Bone marrow (tissue), 2 donors: ENCODE data around the gene P2RX1.

Experiments
- DNase-seq, 2 donors: peaks; one replicate each; lab custom pipeline; 2025; lab: John Stamatoyannopoulos, UW

Gene P2RX1

DNA sequence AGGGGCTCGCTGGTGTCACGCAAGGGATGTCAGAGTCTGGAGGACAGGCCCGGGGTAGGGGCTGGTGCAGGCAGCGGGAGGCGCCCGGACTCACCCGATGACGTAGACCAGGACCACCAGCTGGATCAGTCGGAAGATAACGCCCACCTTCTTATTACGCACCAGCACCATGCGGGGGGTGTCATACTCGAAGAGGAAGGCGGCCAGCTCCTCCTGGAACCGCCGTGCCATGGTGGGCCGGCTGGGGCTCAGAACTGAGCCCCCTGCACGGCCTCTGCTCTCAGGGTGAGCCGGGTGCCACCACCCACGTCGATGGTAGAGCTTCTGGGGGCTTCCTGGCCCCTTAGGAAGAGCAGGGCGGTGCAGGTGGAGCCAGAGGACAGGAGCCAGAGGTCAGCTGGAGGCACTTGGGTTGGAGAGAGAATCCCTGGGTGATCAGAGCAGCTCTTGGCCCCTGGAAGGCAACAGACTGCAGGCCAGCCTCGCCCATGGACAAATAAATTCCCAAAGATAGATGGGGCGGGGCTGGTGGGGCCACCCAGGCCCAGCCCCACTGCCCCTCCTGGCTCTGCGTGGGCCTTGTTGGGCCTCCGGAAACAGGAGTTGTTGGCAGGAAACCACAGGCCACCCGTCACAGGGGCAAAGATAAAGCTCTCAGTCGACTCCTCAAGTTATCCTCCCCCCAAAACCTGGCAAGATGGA lies at the start of gene P2RX1:
TSS of gene P2RX1 (minus strand) at position 471 of the 702 bp plus-strand sequence. CDS start at position 231, 240 bp downstream.
- DNase-seq: peak; percentile 47 to 96

DNA sequence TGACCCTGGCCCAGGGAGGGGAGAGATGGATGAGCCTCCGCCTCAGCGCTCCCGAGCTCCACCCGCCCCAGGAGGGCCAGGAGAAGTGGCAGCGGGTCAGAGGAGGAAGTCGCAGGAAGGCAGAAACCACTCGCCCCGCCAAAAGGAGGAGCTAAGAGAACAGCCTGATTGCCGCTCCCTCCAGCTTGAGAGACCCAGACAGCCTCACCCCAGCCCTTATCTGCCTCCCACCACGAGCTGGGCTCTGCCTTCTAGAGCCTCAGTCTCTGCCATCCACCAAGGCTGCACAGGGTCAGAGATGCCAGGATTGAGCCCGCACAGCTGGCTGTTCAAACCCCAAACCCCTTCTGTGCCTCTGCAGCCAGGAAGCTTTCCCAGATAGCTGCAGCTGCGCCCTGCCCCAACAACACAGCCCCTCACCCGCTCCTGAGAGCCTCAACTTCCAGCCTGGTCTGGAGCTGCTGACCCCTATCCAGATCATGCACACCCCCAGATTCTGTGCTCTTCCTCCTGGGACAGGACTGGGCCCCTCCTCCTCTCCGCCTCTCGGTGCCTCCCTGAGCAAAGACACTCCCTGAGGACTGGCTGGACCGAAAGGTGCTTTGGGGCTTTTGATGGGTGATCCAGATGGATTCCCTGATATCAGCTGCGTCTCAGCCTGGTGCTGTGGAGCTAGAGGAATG lies 49.0 kb upstream of the P2RX1 start:
- DNase-seq: peak; percentile 36 to 74

DNA sequence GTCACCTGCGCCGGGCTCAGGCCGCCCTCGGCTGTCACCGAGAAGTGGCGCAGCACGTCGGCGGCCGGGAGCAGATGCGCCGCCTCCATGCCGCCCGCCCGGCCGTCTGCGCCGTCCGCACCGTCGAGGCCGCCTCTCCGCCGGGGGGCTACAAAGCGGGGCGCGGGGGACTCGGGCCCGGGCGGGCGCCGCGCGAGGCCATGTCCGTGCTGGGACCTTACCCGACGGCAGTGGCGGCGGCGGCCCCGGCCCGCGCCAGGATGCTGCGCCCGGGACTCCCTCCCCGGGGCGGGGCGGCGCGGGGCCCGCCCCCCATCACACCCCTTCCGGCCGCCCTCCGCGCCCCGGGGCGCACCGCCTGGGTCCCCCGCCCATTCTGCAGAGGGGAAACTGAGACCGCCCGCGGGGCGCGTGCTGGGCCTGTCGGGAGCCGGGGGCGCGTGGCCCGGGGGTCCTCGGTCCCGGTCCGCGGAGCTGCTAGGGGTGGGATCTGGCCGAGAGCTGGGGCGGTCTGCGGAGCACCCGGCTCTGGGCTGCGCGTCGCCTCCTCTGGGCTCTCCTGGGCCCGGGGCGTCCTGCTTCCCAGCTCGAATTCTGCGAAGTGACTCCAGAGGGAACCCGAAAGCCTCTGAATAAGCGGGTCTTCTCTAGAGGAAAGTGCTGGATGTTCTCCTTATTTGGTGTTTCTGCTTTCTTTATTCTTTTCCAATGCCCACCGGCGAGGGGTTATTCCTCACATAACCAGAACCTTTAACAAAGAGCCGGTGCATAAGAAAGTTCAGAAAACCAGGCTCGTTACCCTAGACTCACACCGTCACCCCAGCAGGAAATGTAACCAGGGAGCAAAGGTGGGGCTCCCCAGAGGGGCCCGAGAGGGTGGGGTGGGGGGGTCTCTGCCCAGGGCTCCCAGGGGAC lies 48.2 kb upstream of the P2RX1 start, which contains the start of gene ATP2A3:
TSS of gene ATP2A3 (minus strand) at position 235 of the 915 bp plus-strand sequence. CDS start at position 89, 146 bp downstream.
- peak in 1 of 2 donors; percentile 36 for DNase-seq

DNA sequence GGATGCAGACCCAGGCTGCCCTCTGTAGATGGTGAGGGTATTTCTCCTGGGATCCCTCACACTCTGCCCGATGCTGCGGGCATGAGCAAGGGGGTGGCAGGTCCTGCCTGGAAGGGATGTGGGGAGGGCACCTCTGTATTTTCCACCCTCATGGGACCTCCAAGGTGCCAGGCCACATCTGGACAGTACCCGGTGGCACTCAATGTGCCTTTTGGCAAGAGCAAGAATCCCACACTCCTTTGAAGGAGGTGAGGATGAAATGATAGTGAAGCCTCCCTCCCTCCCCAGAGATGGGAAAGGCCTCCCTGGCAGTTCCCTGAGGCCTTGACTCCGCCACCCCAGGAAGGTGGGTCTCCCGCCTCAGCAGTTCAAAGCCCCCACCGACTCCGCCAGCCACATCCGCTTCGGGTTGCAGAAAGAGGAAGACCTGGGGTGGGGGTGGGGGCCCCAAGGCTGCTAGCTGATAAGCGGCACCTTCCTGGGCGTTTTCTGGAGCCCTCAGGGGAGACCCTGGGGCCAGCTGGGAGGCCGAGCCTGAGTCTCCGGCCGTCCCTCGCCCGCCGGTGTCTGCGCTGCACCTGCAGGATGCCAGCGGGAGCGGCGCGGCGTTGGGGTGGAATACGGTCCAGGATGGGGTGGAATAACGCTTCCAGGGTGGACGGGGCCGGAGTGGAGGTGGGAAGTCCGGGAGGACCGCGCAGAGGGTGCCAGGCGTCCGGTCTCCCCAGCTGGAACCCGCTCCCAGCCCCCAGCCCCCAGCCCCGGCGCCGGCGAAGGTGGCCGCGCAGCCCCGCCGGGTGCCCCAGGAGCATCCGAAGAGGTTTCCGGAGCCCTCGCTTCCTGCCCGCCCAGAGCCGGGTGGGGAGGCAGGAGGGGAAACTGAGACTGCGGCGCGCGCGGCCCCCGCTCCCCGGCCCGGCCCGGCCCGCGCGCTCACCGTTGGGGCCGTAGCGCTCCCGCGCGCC lies 47.3 kb upstream of the P2RX1 start:
- DNase-seq: peak in 1 of 2 donors; percentile 39

DNA sequence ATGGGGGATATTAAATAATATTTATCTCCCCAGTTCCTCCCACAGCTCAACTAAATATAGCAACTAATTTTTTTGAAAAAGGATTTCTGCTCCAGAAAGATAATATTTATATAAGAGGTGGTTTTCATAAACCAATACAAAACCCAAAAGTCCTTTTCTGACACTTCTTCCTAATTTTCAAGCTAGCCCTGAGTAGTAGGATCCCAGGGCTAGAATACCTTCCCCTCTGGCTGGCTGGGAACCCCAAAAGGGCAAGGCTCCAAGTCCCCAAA lies 46.6 kb upstream of the P2RX1 start:
- no peak for DNase-seq

DNA sequence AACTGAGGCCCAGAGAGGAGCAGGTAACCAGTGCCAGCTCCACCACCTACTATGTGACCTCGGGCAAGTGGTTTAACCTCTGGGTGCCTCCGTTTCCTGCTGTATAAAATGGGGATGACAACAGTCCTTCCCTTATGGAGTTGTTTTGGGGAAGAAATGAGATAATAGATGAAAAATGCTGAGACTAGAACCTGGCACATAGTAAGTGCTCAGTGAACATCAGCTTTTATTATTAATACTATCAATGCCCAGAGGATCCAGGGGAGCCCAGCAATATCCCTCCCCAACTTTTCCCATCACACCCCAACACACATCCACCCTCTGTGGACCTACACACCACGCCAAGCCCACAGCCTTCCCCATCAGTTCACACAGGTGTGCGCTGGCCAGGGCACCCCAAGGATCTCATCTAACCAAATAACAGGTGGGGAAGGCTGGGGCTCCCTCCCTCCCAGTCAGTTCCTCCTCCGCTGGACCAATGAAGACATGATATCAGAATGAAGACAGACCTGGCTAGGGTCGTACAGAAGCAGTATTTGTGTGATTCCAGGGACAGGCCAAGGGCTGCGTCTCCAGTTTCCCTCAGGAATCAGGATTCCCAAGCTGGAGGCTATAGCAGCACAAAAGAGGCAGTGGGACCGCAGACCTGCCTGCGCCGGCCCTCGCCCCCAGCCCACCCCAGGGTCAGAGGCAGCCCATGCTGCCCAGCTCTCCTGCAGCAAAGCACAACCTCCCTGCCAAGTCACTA lies 46.1 kb upstream of the P2RX1 start:
- DNase-seq: no peak

DNA sequence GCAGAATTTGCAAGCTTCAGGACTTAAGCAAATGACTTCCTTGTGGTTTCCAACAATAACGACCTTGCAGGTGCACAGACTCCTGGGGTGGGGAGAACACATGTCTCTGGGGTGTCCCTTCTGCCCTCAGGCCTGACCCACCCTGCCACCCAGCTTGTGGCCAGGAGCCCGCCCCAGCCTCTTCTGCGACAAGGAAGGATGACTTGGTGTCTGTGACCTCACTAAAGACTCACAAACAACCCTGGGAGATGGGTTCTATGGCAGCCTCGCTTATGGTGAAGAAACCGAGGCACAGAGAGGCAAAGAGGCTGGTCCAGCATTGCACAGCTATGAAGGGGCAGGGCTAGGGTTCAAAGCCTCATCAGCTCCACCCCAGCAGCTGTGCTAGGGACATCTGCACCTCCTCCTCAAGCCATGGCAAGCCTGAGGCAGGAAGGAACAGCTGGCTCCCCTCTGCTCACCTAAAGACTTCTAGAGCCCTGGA lies 45.3 kb upstream of the P2RX1 start:
- DNase-seq: no peak

DNA sequence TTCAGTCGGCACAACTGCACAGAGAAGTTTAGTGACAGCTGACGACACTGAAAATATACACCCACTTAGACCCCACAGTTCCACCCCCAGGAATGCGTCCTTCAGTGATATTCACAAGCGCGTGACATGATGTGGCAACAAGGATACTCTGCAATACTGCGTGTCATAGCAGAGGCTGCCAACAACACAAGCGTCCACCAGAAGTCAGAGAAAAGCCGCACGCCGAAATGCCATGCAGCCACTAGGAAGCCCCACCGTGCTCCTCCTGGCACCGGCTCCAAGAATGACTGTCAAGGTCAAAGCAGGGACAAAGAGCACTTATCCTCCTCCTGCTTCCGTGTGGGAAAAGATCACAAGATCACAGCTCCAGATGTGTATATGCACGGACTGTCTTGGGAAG lies 44.5 kb upstream of the P2RX1 start:
- DNase-seq: no peak

DNA sequence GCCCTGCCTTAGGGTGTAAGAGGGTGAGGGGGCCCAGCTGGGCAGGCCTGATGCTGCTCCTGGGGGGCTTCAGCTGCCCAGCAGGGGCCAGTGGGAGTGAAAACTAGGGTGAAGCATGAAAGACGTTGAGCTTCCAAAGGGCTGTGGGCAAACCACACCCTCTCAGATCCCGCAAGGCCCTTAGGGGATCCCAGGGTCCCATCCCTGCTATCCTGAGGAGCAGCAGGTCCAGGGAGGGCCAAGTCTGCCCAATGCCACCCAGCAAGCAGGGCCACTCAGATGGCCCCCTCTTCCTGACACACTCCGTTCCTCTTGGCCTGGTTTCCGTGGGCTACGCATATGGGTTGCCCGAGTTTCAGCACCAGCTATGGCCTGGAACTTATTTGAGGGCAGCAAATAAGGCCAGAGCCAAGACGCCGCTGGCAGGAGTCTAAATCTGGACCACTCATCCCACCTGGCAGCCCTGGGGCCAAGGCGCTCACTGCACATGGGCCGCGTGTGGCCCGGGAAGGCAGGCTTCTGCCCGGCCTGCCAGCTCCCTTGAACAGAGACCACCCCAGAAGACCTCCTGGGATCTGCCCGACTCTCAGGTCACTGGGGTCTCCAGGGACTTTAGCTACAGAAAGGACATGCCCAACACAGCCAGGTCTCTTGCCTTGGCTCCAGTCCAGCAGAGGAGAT lies 43.8 kb upstream of the P2RX1 start:
- DNase-seq: no peak

DNA sequence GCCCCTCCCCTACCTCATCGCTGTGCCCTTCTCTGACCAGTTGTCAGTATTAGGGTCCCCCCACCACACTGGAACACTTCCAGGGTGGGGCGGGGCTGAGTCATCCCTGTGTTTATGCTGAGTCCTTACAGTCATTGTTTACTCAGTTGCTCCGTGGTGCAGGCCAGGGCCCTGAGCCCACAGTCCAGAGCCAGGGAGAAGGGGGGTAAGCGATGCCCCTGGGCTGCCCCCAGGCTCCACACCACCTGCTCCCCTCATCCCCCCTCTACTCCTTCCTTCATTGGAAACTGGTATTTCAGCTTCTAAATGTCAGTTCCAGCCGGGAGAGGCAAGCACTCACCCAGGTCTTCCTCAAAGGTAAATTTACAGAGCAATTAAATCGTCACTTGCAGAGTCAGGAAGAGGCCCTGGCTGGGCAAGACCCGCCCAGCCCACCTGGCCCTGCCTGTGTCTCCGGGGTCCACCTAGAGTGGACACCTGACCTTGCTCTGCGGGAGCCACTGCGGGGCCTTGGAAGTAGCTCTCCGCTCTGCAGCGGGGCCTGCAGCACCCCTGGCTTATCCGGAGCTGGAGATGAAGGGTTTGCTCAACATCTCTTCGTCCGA lies 43.1 kb upstream of the P2RX1 start:
- DNase-seq: no peak

DNA sequence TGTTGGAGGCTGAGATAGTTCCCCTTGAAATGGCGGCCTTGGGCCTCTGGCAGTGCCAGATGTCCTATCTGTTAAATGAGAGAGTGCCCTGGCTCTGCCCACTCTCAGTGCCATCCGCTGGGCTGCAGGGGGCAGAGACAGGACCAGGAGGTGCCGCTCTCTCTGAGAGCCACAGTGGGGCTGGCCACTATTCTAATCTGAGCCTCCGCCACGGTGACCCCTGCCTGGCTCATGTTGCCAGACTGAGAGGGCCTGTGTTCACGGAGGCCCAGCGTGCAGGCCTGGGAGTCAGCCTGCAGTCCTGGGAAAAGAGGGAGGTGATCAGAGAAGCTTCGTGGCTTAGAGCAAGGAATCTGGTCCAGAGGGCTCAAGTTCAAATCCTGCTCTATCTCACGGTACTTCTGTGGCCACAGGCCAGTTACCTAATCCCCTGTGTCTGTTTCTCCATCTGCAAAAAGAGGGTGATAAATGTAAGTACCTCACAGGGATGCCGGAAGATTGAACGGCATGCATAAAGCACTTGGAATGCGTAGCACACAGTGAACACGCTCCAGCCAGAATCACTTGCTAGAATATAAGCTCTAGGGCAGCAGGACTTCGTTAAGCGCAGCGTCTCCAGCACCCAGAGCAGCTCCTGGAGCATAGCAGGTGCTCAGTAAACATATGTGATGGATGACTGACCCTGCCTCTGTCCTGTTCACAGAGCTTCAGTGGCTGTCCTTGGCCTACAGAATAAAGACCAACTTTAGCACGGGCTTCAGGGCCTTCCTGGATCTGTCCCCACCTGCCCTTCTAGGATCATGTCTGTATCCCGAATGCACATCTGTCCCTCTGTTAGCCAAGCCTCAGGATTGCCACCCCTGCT lies 41.7 kb upstream of the P2RX1 start:
- no peak for DNase-seq

DNA sequence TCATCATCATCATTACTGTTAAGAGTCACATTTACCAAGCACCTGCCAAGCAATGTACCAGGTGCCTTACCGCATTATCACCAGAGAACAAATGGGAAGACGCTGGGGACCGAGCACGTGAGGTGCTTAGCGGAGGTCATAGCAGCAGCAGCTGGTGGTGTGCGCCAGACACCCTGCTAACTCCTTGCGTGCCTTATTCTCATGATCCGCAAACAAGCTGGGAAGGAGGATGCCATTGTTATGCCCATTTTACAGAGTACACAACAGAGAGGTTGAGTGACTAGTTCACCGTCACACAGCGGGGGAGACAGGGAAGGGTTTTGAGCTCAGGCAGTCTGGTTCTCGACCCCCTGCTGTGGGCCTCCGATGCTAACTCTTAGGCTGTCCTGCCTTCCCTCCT lies 40.7 kb upstream of the P2RX1 start:
- no peak for DNase-seq

DNA sequence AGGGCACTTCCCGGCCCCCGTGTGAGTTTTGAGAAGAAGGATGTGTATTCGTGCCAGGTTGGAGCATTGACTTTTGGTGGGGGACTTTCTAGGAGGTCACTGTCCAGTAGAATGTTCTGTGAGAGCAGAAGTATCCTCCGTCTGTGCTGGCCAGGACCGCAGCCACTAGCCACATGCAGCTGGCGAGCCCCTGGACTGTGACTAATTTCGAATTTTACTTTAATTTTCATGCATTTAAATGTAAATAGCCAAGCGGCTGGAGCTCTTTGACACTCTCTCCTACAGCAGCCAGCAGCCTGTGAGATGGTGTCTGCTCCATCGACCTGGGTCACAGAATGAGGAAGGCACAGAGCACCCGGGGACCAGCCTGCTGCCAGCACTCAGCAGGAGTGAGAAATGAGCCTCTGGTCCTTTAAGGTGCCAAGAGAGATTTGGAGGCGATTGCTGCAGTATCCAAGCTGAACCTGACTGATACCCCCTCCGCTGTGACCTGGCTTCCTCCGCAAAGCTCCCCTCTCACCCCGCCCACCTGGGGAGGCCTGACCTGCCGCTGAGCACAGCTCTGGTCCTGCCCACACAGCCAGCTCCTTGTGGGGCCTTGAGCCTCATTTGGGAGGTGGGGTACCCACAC lies 40.2 kb upstream of the P2RX1 start:
- no peak for DNase-seq

DNA sequence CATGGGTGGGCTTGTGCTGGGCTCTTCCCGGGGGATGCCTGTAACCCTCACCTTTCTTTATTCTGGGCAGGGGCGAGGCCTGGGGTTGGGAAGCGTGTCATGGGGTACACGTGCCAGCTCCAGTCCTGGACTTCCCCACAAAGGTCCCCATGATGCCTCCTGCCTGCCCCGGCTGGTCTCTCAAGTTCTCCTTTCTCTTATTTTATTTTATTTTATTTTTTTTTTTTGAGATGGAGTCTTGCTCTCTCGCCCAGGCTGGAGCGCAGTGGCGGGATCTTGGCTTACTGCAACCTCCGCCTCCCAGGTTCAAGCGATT lies 39.4 kb upstream of the P2RX1 start:
- no peak for DNase-seq

DNA sequence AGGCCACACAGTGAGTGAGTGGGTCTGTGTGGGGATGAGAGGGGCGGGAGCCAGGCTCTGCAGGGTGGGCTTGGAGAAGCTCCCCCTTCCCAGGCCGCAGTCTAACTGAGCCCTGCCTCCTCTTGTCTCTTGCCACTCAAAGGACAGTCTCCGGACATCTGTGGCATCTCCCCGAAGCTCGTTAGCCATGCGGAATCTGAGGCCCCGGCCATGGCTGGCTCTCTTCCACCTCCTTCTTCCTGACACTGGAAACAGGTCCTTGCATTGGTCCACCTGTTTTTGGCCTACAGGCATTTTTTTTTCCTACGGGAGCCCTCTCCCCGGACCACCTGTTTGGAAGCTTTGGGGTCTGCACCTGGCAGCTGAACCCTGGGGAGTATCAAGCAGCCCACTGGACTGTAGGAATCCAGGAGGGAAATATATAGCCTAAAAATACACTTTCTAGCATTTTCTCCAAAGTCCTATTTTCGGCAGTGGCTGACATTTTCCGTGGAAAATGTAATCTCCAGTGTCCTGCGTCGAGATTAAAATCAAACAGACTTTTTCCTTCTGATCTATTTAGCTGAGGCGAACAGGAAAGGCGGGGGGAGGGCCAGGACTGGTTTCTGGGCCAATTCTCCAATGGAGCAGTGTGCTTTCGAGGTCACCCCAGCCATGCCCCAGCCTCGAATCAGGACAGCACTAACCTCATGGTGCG lies 38.9 kb upstream of the P2RX1 start:
- DNase-seq: no peak

DNA sequence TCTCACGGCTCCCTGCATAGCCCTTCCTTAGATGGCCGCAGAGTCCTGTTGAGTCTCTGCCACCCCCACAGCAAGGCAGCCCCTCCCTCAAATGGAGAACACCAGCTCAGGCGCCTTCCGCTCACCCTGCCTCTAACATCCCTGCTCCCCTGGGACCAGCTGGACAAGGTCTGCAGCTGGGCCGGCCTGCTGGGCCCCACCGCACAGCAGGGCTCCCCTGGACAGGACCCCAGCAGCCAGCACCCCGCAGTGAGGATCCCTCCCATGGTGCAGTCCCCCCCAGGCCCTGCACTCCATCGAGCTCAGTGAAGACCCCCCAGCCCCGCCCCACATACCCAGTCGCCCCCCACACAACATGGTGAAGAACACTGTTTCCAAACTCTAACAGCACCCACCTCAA lies 37.8 kb upstream of the P2RX1 start:
- no peak for DNase-seq

DNA sequence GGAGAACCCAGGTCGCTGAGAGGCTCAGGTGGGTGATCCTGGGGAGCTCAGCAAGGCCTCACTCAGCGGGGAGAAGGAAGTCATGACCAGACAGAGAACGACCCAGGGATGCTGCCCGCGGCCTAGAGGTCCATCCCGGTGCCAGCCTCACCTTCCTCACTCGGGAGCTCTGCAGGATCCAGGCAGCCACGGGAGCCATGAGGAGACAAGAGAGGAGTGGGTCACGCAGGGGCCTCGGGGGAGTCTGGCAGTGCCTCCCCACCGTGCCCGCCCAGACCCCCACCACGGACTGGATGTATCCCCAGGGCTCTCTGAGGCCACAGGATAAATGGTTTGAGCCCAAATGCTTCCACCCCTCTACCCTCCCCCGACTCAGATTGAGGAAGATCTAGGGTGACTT lies 37.3 kb upstream of the P2RX1 start:
- no peak for DNase-seq

DNA sequence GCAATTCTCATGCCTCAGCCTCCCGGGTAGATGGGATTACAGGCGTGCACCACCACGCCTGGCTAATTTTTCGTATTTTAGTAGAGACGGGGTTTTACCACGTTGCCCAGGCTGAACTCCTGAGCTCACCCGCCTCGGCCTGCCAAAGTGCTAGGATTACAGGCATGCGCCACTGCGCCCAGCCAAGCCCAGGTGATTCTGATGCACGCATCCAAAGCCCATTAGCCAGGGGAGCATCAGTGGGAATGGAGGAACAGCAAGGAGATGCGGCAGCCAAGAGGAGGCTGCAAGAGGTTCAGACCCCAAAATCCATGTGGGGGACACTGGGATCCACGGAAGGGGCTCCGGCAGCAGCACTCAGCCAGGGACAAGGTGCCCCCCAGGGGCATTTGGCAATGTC lies 35.9 kb upstream of the P2RX1 start:
- no peak for DNase-seq
